GM12801 (cell line): ENCODE measurements around the gene PKP3.

Experiments used
- CTCF ChIP-seq: IDR thresholded peaks from one replicate; pipeline ENCODE4 v1.5.1; 2011; ENCODE audit warnings: control low read depth; ENCODE audit not compliant: insufficient read length; ENCODE audit errors: extremely low read depth

The PKP3 gene

GRCh38 chr11:393219-394033 is 583 bp upstream of the PKP3 start:
- TF ChIP-seq CTCF = no peak

- no peak for TF ChIP-seq CTCF
Observed at GRCh38 chr11:394858-395655, 1.0 kb downstream of the PKP3 start.

GRCh38 chr11:395866-396265 is 1.9 kb downstream of the PKP3 start:
- TF ChIP-seq CTCF = no peak

GRCh38 chr11:396511-396947 is 2.5 kb downstream of the PKP3 start:
- TF ChIP-seq CTCF = no peak

- TF ChIP-seq CTCF = no peak
Observed at GRCh38 chr11:396948-397548, 3.0 kb downstream of the PKP3 start.

- no peak for TF ChIP-seq CTCF
Observed at GRCh38 chr11:398826-399225, 4.8 kb downstream of the PKP3 start.

- no peak for TF ChIP-seq CTCF
Observed at GRCh38 chr11:399731-400211, 5.8 kb downstream of the PKP3 start.
